Measurements from ENCODE around the gene TAS2R16. TPM values are rescaled to one million over a fixed set of nuclear protein-coding genes. Genes with fewer than 3 reads are reported as not detected.

TAS2R16 gene
- total and polyA plus RNA-seq, 4 donors = not detected

- no peak overlapping the region for H3K9ac ChIP-seq (ENCODE audit: insufficient read depth in 1 of 2, low read length in 2 of 2)
- no peak overlapping the region for H3K27ac ChIP-seq (ENCODE audit: low read depth in 1 of 2, low read length in 1 of 2)
- no peak for DNase-seq
- no peak for TF ChIP-seq CTCF (IDR thresholded peaks at IDR 0.05; ENCODE audit: control extremely low read depth, extremely low read depth)
- no peaks in the 10 kb centered on the region for H3K27me3 ChIP-seq (ENCODE audit: control insufficient read depth in 3 of 3, insufficient read depth in 3 of 3, low read length in 2 of 3)
- 81 to 90% methylated on average over 2 of the region's 2 CpGs for WGBS, 2 donors
- no peak overlapping the region for H3K4me3 ChIP-seq
- H3K36me3 ChIP-seq (ENCODE audit: control insufficient read depth in 4 of 4, insufficient read depth in 4 of 4, low read length in 4 of 4) = no peaks in the 10 kb centered on the region
- H3K4me1 ChIP-seq (ENCODE audit: control insufficient read depth in 5 of 5, insufficient read depth in 5 of 5, low read length in 5 of 5) = no peaks in the 10 kb centered on the region
- H3K9me3 ChIP-seq (ENCODE audit: control insufficient read depth in 4 of 4, insufficient read depth in 3 of 4, low read length in 3 of 4) = no peaks in the 10 kb centered on the region
- ATAC-seq (ENCODE audit: insufficient read depth, low FRiP score) = no peak
Observed at GRCh38 chr7:122974229-122974628, 21.3 kb downstream of the TAS2R16 start.

DNA sequence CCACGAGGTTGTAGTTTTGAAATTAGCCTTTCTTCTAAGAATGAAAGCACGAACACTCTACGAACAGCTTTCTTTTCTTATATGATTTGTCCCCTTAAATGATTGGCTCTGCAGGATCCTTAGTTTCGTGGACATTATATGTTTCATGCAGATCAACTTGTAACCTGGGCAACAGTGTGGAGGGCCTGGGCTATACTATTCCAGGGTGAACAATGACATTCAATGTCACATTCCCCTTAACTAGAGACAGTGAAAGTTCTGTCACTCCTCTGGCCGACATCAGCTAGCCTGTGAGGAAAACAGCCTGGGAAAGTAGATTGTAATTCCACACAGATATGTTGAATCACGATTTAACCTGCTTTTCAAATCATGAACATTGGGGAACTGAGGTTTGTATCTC, 23.4 kb downstream of the TAS2R16 start:
- DNase-seq = peak in 1 of 3 donors; percentile 2
- WGBS, 2 donors = 74 to 76% methylated on average over 6 of the region's 6 CpGs

GRCh38 chr7:122970740-122971725, 24.5 kb downstream of the TAS2R16 start:
- Histone ChIP-seq H3K27me3 (ENCODE audit: control insufficient read depth in 3 of 3, insufficient read depth in 3 of 3, low read length in 2 of 3) (no peaks in the 10 kb centered on the region), H3K9ac (ENCODE audit: insufficient read depth in 1 of 2, low read length in 2 of 2) (no peak overlapping the region), H3K36me3 (ENCODE audit: control insufficient read depth in 4 of 4, insufficient read depth in 4 of 4, low read length in 4 of 4) (no peaks in the 10 kb centered on the region), H3K27ac (ENCODE audit: low read depth in 1 of 2, low read length in 1 of 2) (no peak overlapping the region), H3K4me1 (ENCODE audit: control insufficient read depth in 5 of 5, insufficient read depth in 5 of 5, low read length in 5 of 5) (no peaks in the 10 kb centered on the region), H3K4me3 (no peak overlapping the region), H3K9me3 (ENCODE audit: control insufficient read depth in 4 of 4, insufficient read depth in 3 of 4, low read length in 3 of 4) (peaks cover 0 to 1% (median 0%) of the 10 kb centered on the region in 4 donors)
- no peak for TF ChIP-seq CTCF (IDR thresholded peaks at IDR 0.05; ENCODE audit: control extremely low read depth, extremely low read depth)
- ATAC-seq (ENCODE audit: insufficient read depth, low FRiP score) = no peak
- WGBS, 2 donors = 33 to 47% methylated on average over 6 of the region's 6 CpGs
- peak in 1 of 3 donors; percentile 18 for DNase-seq

More for the DNA sequence above, 23.4 kb downstream of the TAS2R16 start:
- Histone ChIP-seq H3K9me3 (ENCODE audit: control insufficient read depth in 4 of 4, insufficient read depth in 3 of 4, low read length in 3 of 4) (no peaks in the 10 kb centered on the region), H3K36me3 (ENCODE audit: control insufficient read depth in 4 of 4, insufficient read depth in 4 of 4, low read length in 4 of 4) (no peaks in the 10 kb centered on the region), H3K9ac (ENCODE audit: insufficient read depth in 1 of 2, low read length in 2 of 2) (no peak overlapping the region), H3K4me1 (ENCODE audit: control insufficient read depth in 5 of 5, insufficient read depth in 5 of 5, low read length in 5 of 5) (no peaks in the 10 kb centered on the region), H3K27me3 (ENCODE audit: control insufficient read depth in 3 of 3, insufficient read depth in 3 of 3, low read length in 2 of 3) (no peaks in the 10 kb centered on the region), H3K4me3 (no peak overlapping the region), H3K27ac (ENCODE audit: low read depth in 1 of 2, low read length in 1 of 2) (no peak overlapping the region)
- TF ChIP-seq CTCF (IDR thresholded peaks at IDR 0.05; ENCODE audit: control extremely low read depth, extremely low read depth) = no peak
- ATAC-seq (ENCODE audit: insufficient read depth, low FRiP score) = no peak

Measured in lung (tissue), 12 donors.